Endothelial cell of hepatic sinusoid (primary cell): ENCODE results near the gene CASP3.
"Not testable (repeated sequence)": the region's sequence is repeated elsewhere in the genome, so short reads cannot be mapped to it uniquely, and the experiment has no call there.

Source experiments
- in situ Hi-C: cut with HindIII; loops from 2 replicates; pipeline ENCODE4 v1.10.0; 2017; ENCODE audit warnings: low sequenced_read_pairs

Gene CASP3

DNA sequence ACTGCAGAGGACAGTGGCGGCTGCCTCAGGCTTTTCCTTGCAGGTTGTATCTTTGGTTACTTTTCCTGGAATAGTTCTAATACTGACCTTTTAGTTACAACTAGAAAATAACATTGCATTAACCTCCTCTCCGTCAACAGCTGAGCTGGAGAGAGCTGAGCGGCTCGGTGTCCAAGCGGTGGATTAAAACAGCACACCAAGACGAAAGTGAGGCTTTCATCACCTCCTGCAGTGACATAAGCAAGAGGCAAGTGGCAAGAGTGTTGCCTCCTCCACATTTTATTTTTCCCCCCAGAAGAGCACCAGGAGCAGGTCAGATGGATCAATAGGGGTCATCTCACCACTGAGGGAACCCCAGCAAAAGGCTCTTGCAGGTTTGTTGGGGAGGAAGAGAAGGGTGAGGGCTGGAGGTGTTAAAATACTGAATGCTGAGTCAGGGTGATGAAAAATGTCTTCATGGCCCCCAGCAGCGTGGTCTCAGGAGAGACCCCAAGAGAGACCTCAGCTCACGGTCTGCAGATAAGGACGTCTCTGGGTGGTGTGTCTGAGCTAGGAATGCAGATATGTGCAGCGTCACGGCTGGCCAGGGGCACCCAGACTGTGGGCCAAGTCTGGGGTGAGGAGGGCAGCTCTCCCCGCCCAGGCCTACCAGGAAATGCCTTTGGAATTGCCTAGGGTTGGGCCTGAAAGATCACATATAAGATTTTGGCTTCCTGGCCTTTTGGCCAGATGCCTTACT, 50.3 kb downstream of the CASP3 start:
- in situ Hi-C loops: no loop called here

DNA sequence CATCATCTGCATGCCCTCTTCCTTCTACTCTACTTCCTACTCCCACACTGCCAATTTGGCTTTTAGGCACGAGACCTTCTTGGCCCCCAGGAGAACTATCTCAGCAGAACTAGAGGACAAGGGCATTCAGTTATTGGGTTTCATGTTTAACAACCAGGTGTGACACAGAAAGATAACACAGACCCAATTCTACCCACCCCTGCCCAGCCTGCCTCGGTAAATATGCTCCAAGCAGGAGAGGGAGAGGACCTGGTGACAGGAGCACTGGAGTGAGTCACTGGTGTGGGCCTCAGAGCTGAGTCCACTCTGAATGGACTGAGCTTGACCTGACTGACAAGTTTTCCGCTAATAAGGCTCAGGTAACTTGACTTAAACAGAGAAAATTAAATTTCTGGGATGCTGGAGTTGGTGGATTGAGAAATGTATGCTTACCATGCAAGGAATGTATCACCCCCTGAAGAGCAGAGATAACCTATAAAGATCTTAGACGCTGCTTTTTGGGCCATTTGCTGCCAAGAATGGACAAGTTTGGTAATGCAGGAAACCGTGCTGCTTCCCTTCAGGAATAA, 52.5 kb downstream of the CASP3 start:
- in situ Hi-C loops: no loop called here

DNA sequence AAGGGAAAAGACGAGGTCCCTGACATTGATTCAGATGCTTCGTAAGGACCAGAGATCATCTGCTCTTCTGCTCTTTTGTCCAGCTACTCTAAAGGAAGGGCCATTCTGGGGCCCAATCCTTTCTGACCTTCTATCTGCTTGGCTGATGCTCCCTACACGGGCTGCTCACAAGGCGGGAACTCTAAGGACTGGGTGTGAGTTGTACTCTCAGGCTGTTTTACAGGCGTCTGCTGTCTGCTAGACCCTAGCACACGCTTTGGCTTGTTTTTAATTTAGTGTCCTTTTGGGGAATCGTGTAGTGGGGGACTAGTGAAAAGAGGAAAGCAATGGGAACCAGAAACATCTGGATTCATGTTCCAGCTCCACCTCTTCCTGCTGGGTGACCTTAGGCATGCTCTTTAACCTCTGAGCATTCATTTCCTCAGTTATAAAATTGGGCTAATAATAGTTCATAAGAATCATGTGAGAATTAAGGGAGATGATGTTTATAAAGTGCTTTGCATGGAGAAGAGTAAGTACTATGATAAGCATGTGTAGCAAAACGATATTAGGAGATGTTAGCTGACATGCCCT, 53.1 kb downstream of the CASP3 start:
- in situ Hi-C loops: no loop called here

DNA sequence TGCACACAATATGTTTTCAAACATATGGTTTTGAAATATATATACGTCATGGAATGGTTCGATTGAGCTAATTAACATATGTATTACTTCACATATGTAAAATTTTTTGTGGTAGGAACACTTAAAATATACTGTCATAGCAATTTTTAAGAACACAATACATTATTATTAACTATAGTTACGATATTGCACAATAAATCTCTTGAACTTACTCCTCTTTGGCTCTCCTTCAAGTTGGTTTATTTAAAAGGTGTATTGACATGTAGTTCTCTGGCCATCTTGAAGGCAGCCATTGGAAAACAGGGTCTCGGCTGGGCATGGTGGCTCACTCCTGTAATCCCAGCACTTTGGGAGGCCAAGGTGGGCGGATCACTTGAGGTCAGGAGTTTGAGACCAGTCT, 53.8 kb downstream of the CASP3 start:
- in situ Hi-C loops: no loop called here

DNA sequence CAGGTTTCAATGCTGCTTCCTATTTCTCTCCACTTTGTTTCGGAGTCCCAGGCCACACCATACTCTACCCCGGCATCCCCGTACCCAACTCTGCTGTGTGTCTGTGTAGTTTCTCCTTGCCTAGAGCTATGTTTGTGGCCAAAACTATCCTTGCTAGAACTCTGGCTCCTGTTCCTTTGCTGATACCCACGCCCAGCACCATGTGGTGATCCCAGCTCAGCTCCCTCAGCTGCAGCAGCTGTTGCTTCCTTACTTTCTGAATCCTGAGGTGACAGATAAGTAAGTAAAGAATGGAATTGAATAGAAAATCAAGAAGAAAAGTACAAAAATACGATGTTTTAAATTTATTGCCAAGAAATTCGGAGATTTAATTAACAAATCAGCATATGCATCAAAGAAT, 55.8 kb downstream of the CASP3 start:
- in situ Hi-C loops: no loop called here

DNA sequence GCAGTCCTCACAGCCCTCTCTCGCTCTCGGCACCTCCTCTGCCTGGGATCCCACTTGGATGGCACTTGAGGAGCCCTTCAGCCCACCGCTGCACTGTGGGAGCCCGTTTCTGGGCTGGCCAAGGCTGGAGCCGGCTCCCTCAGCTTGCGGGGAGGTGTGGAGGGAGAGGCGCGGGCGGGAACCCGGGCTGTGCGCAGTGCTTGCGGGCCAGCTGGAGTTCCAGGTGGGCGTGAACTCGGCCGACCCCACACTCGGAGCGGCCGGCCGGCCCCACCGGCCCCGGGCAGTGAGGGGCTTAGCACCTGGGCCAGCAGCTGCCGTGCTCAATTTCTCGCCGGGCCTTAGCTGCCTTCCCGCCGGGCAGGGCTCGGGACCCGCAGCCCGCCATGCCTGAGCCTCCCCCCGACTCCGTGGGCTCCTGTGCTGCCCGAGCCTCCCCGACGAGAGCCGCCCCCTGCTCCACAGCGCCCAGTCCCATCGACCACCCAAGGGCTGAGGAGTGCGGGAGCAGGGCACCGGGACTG, 57.4 kb downstream of the CASP3 start:
- in situ Hi-C loops: not testable (repeated sequence)

DNA sequence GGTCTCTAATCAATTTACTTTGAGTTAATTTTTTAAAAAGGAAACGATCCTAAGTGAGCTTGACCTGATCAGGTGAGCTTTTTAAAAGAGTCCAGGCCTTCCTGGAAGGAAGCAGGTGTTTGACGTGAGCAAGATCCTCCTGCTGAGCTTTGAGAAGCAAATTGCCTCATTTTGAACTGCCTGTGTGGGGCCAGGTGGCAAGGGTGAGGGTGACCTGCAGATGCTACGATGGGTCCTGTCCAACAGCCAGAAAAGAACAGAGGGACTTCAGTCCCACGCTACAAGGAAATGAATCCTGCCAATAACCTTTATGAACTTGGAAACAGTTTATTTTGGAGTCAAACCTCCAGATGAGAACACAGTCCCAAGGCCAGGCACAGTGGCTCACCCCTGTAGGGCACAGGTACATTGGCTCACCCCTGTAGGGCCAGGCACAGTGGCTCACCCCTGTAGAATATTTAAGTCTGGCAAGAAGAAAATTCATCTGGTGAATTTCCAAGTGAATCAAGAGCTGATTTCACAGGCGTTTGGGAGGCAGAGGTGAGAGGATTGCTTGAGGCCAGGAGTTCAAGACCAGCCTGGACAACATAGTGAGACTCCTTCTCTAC, 58.1 kb downstream of the CASP3 start:
- in situ Hi-C loops: no loop called here

DNA sequence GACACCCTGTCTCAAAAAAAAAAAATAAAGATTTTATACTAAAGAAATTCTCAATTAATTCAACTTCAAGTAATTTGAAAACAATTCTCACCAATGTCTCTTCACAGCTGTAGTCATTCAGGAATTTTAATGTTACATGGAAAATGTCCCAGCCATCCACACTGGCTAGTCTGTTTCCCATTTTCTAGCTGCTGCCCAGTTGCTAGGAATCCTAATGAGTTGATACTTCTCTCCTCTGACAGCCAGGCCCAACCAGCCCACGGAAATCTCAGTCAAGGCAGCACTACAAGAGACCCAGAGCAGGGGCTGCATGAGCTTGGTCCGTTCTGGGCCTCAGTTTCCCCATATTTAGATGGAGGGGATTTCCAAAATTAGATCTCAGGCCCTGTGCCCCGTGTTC, 59.1 kb downstream of the CASP3 start:
- in situ Hi-C loops: no loop called here

DNA sequence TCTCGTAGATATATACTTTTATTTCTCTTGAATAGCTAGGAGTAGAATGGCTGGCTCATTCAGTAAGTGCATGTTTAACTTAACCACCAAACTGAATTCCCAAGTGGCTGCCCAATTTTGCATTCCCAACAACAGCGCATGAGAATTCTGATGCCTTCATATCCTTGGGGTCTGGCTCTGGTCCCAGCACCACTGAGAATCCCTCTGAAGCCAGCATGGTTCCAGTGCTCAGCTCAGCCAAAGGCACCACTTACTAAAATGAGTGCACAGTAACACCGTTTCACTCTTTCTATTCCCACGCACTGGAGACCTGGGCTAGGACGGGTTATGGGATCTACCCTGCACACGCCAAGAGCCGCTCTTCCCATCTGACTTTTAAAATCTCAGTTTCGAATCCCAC, 60.4 kb downstream of the CASP3 start:
- in situ Hi-C loops: loop anchor here (5.0 kb wide), 1 partner anchor 58 kb away; the partner anchor contains the start of genes CASP3 and PRIMPOL

DNA sequence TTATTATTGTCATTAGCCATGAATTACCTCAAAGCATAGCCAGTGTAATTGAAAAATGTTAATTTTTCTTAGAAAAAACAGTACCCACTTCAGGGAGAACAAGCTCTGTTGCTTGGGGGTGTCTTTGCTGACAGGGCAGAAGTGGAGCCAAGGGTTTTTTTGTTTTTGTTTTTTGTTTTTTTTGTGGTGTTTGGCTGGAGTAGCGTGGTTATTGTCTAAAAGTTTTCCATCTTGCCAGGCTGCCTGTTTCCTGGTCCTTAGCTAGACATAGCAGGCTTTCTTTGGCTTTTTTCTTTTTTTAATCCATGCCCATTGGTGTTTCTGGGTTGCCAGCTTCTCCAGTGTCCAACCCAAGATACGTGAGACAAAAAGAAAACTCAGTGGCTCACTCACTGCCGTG, 61.5 kb downstream of the CASP3 start:
- in situ Hi-C loops: loop anchor here (5.0 kb wide), 1 partner anchor 60 kb away; the partner anchor contains the start of genes CASP3 and PRIMPOL

DNA sequence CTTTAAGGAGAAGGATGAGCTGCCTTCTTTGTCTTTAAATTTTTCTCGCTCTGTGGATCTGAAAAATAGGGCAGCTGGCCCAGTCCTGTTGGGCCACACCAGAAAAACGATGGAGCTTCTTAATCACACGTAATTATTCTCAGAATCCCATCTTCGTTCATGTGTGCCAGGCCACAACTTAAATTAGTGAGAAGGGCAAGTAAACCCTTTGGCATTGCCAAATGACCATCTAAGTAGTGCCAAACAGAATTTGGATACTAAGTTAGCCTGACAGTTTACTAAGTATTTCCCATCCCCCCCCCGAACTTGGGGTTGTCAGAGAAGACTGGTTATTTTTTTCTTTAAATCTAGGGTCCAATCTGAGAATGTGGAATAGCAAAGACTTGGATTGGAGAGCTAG, 62.0 kb downstream of the CASP3 start:
- in situ Hi-C loops: loop anchor here (5.0 kb wide), 1 partner anchor 60 kb away; the partner anchor contains the start of genes CASP3 and PRIMPOL

DNA sequence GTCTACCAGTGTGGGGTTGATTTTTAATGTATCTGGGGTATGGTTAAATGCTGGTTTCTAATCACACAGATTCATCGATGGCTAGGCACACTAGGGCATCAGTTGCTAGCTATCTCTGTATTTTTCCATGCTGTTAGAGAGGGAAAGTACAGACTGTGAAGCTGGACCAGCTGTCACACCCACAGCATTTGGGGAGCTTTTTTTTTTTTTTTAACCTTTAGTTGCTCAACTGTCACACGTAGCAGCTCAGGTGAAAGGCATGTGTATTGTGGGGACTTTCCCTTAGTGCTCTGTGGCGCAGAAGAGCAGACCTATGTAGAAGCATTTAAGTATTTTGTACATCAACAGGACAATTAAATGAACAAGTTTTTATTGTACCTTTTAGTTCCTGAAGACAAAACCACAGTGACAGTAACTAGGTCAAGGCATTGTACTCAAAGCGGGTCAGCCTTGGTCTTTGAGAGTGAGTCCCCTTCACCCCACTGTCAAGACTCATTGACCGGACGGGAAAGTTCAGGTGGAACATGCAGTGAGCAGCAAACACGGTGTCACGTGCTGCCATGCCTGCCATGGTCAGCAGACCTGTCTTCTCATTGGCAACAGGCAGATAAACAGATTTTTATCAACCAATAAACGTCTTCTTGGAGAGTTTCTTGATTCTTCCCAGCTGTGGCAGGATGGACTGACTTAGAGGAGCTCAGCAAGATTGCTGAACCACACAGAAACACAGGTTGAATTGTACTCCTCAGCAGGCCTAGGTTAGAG, 65.3 kb downstream of the CASP3 start:
- in situ Hi-C loops: no loop called here
